ENCODE measurements around the gene RNF181.
"Not testable (repeated sequence)": the region's sequence is repeated elsewhere in the genome, so short reads cannot be mapped to it uniquely, and the experiment has no call there.

RNF181 gene

GRCh38 chr2:85611705-85612587 lies 16.4 kb downstream of the RNF181 start, which contains the start of gene C2orf68:
C2orf68 (minus strand) TSS chr2:85612066; CDS start chr2:85611984, 82 bp downstream.
- H3K36me3 Mint-ChIP-seq: peaks cover 46% of the 10 kb centered on the region
- no peaks in the 10 kb centered on the region for H3K9me3 Mint-ChIP-seq
- ATAC-seq: peak; percentile 82
- H3K4me3 Mint-ChIP-seq: peak within 1 kb of the TSS; percentile 82
- H3K27ac Mint-ChIP-seq: peak within 1 kb of the TSS; percentile 86
- H3K4me1 Mint-ChIP-seq: peaks cover 16% of the 10 kb centered on the region
- peak; percentile 74 to 93 for DNase-seq (ENCODE audit: low spot score in 2 of 2)

GRCh38 chr2:85613717-85614515 lies 18.4 kb downstream of the RNF181 start:
- DNase-seq (ENCODE audit: low spot score in 2 of 2) (no peak), ATAC-seq (no peak)
- Mint-ChIP-seq H3K36me3 (peaks cover 43% of the 10 kb centered on the region), H3K9me3 (no peaks in the 10 kb centered on the region), H3K27ac (no peak overlapping the region), H3K4me1 (peaks cover 17% of the 10 kb centered on the region), H3K4me3 (peak overlapping the region; percentile 82)

GRCh38 chr2:85614757-85615156 lies 19.2 kb downstream of the RNF181 start:
- not testable (repeated sequence) for H3K4me3 Mint-ChIP-seq; DNase-seq (ENCODE audit: low spot score in 2 of 2); H3K27ac Mint-ChIP-seq; ATAC-seq; H3K9me3 Mint-ChIP-seq
- peaks cover 13% of the 10 kb centered on the region for H3K4me1 Mint-ChIP-seq
- H3K36me3 Mint-ChIP-seq: peaks cover 43% of the 10 kb centered on the region

GRCh38 chr2:85615413-85615728 lies 19.8 kb downstream of the RNF181 start:
- H3K4me1 Mint-ChIP-seq: peaks cover 13% of the 10 kb centered on the region
- H3K4me3 Mint-ChIP-seq: peak overlapping the region; percentile 85
- H3K9me3 Mint-ChIP-seq: no peaks in the 10 kb centered on the region
- DNase-seq (ENCODE audit: low spot score in 2 of 2) (no peak), ATAC-seq (no peak)
- peak overlapping the region; percentile 93 for H3K27ac Mint-ChIP-seq
- peaks cover 43% of the 10 kb centered on the region for H3K36me3 Mint-ChIP-seq

- Mint-ChIP-seq H3K4me3 (peak overlapping the region; percentile 85), H3K36me3 (peaks cover 63% of the 10 kb centered on the region), H3K4me1 (peaks cover 15% of the 10 kb centered on the region)
- not testable (repeated sequence) for H3K27ac Mint-ChIP-seq; DNase-seq (ENCODE audit: low spot score in 2 of 2); H3K9me3 Mint-ChIP-seq; ATAC-seq
Measured at GRCh38 chr2:85617723-85618122, 22.2 kb downstream of the RNF181 start.

GRCh38 chr2:85619617-85620016 lies 24.1 kb downstream of the RNF181 start:
- Mint-ChIP-seq H3K27ac (no peak overlapping the region), H3K36me3 (peaks cover 82% of the 10 kb centered on the region), H3K4me3 (no peak overlapping the region), H3K9me3 (no peaks in the 10 kb centered on the region), H3K4me1 (peaks cover 18% of the 10 kb centered on the region)
- no peak for DNase-seq (ENCODE audit: low spot score in 2 of 2)
- no peak for ATAC-seq

GRCh38 chr2:85621338-85621737 lies 25.8 kb downstream of the RNF181 start:
- Mint-ChIP-seq H3K4me3 (no peak overlapping the region), H3K9me3 (no peaks in the 10 kb centered on the region), H3K4me1 (peaks cover 18% of the 10 kb centered on the region), H3K36me3 (peaks cover 93% of the 10 kb centered on the region), H3K27ac (no peak overlapping the region)
- no peak for ATAC-seq
- DNase-seq (ENCODE audit: low spot score in 2 of 2): no peak

- no peak for ATAC-seq
- no peaks in the 10 kb centered on the region for H3K9me3 Mint-ChIP-seq
- no peak overlapping the region for H3K4me3 Mint-ChIP-seq
- no peak for DNase-seq (ENCODE audit: low spot score in 2 of 2)
- peaks cover 100% of the 10 kb centered on the region for H3K36me3 Mint-ChIP-seq
- peaks cover 13% of the 10 kb centered on the region for H3K4me1 Mint-ChIP-seq
- H3K27ac Mint-ChIP-seq: peak overlapping the region; percentile 43
Measured at GRCh38 chr2:85623991-85624390, 28.4 kb downstream of the RNF181 start.

GRCh38 chr2:85628658-85629057 lies 33.1 kb downstream of the RNF181 start:
- no peaks in the 10 kb centered on the region for H3K9me3 Mint-ChIP-seq
- DNase-seq (ENCODE audit: low spot score in 2 of 2) (no peak), ATAC-seq (peak; percentile 98)
- peak overlapping the region; percentile 30 for H3K4me3 Mint-ChIP-seq
- H3K4me1 Mint-ChIP-seq: peaks cover 7% of the 10 kb centered on the region
- peak overlapping the region; percentile 89 for H3K27ac Mint-ChIP-seq
- H3K36me3 Mint-ChIP-seq: peaks cover 100% of the 10 kb centered on the region

GRCh38 chr2:85631316-85631715 lies 35.8 kb downstream of the RNF181 start:
- Mint-ChIP-seq H3K27ac (no peak overlapping the region), H3K36me3 (peaks cover 100% of the 10 kb centered on the region)
- ATAC-seq: no peak

GRCh38 chr2:85635011-85635410 lies 39.5 kb downstream of the RNF181 start:
- ATAC-seq: no peak
- no peaks in the 10 kb centered on the region for H3K9me3 Mint-ChIP-seq
- peaks cover 100% of the 10 kb centered on the region for H3K36me3 Mint-ChIP-seq
- H3K27ac Mint-ChIP-seq: peak overlapping the region; percentile 52
- DNase-seq (ENCODE audit: low spot score in 2 of 2): no peak
- H3K4me1 Mint-ChIP-seq: peaks cover 18% of the 10 kb centered on the region
- no peak overlapping the region for H3K4me3 Mint-ChIP-seq

More at GRCh38 chr2:85631316-85631715, 35.8 kb downstream of the RNF181 start:
- H3K4me3 Mint-ChIP-seq: no peak overlapping the region
- no peaks in the 10 kb centered on the region for H3K9me3 Mint-ChIP-seq
- no peak for DNase-seq (ENCODE audit: low spot score in 2 of 2)
- peaks cover 15% of the 10 kb centered on the region for H3K4me1 Mint-ChIP-seq

- Mint-ChIP-seq H3K36me3 (peaks cover 100% of the 10 kb centered on the region), H3K9me3 (no peaks in the 10 kb centered on the region), H3K27ac (peak overlapping the region; percentile 52), H3K4me3 (no peak overlapping the region), H3K4me1 (peaks cover 18% of the 10 kb centered on the region)
- no peak for DNase-seq (ENCODE audit: low spot score in 2 of 2)
- no peak for ATAC-seq
Measured at GRCh38 chr2:85635636-85636035, 40.1 kb downstream of the RNF181 start.

- H3K4me1 Mint-ChIP-seq: peaks cover 6% of the 10 kb centered on the region
- ATAC-seq (peak; percentile 95), DNase-seq (ENCODE audit: low spot score in 2 of 2) (no peak)
- peak overlapping the region; percentile 66 for H3K27ac Mint-ChIP-seq
- H3K36me3 Mint-ChIP-seq: peaks cover 100% of the 10 kb centered on the region
- H3K9me3 Mint-ChIP-seq: no peaks in the 10 kb centered on the region
- no peak overlapping the region for H3K4me3 Mint-ChIP-seq
Measured at GRCh38 chr2:85642725-85643124, 47.2 kb downstream of the RNF181 start.

GRCh38 chr2:85644909-85645308 lies 49.4 kb downstream of the RNF181 start:
- DNase-seq (ENCODE audit: low spot score in 2 of 2) (no peak), ATAC-seq (no peak)
- H3K4me1 Mint-ChIP-seq: peaks cover 6% of the 10 kb centered on the region
- H3K27ac Mint-ChIP-seq: no peak overlapping the region
- H3K9me3 Mint-ChIP-seq: no peaks in the 10 kb centered on the region
- H3K4me3 Mint-ChIP-seq: no peak overlapping the region
- peaks cover 100% of the 10 kb centered on the region for H3K36me3 Mint-ChIP-seq

- Mint-ChIP-seq H3K9me3 (no peaks in the 10 kb centered on the region), H3K27ac (no peak overlapping the region), H3K4me1 (peaks cover 6% of the 10 kb centered on the region), H3K36me3 (peaks cover 100% of the 10 kb centered on the region), H3K4me3 (no peak overlapping the region)
- DNase-seq (ENCODE audit: low spot score in 2 of 2): no peak
- ATAC-seq: no peak
Measured at GRCh38 chr2:85646166-85646565, 50.6 kb downstream of the RNF181 start.

Data from stimulated activated effector memory CD8-positive, alpha-beta T cell treated with anti-CD3 and anti-CD28 coated beads, Interleukin-12 subunit alpha, Interleukin-12 subunit beta, amount 100 ng/mL, for 72 hours (primary cell).